GM18951 (cell line): ENCODE measurements around the gene ZNF157.
"Not testable (repeated sequence)": the region's sequence is repeated elsewhere in the genome, so short reads cannot be mapped to it uniquely, and the experiment has no call there.

Experiments
- POLR2A ChIP-seq: IDR thresholded peaks from 4 replicates; pipeline ENCODE4 v1.6.1; 2011; ENCODE audit warnings: mild to moderate bottlenecking; ENCODE audit not compliant: insufficient read length, insufficient read depth; ENCODE audit errors: extremely low read depth
- in situ Hi-C: fragments of 300-500 bp; cut with MboI; formaldehyde crosslinking; loops from one replicate; pipeline ENCODE4 v1.12.0; 2022; ENCODE audit warnings: low sequenced_read_pairs, mixed read lengths, inconsistent platforms; ENCODE audit not compliant: unreplicated experiment

Gene ZNF157

GRCh38 chrX:47370278-47370677 lies at the start of gene ZNF157:
ZNF157 (plus strand) TSS chrX:47370578; CDS start chrX:47370669, 91 bp downstream.
- in situ Hi-C loops = no loop called here
- TF ChIP-seq POLR2A = no peak

- in situ Hi-C loops = no loop called here
- no peak for TF ChIP-seq POLR2A
Measured at GRCh38 chrX:47321386-47321785, 49.0 kb upstream of the ZNF157 start.

- in situ Hi-C loops = no loop called here
- no peak for TF ChIP-seq POLR2A
Measured at GRCh38 chrX:47321823-47322371, 48.5 kb upstream of the ZNF157 start.

GRCh38 chrX:47327902-47328301 lies 42.5 kb upstream of the ZNF157 start:
- in situ Hi-C loops = no loop called here

GRCh38 chrX:47332729-47333128 lies 37.6 kb upstream of the ZNF157 start:
- in situ Hi-C loops = not testable (repeated sequence)

More at GRCh38 chrX:47327902-47328301, 42.5 kb upstream of the ZNF157 start:
- no peak for TF ChIP-seq POLR2A

- in situ Hi-C loops = no loop called here
- TF ChIP-seq POLR2A = no peak
Measured at GRCh38 chrX:47351706-47352105, 18.7 kb upstream of the ZNF157 start.

- TF ChIP-seq POLR2A = no peak
- in situ Hi-C loops = no loop called here
Measured at GRCh38 chrX:47358387-47359065, 11.9 kb upstream of the ZNF157 start.

- in situ Hi-C loops = no loop called here
- TF ChIP-seq POLR2A = no peak
Measured at GRCh38 chrX:47360423-47361179, 9.8 kb upstream of the ZNF157 start.

- in situ Hi-C loops = no loop called here
- no peak for TF ChIP-seq POLR2A
Measured at GRCh38 chrX:47361538-47362511, 8.6 kb upstream of the ZNF157 start.

- no peak for TF ChIP-seq POLR2A
- in situ Hi-C loops = no loop called here
Measured at GRCh38 chrX:47366041-47366722, 4.2 kb upstream of the ZNF157 start.

- TF ChIP-seq POLR2A = no peak
- in situ Hi-C loops = no loop called here
Measured at GRCh38 chrX:47373198-47373597, 2.8 kb downstream of the ZNF157 start.

- in situ Hi-C loops = no loop called here
- no peak for TF ChIP-seq POLR2A
Measured at GRCh38 chrX:47380268-47380667, 9.9 kb downstream of the ZNF157 start.

GRCh38 chrX:47380837-47381236 lies 10.5 kb downstream of the ZNF157 start:
- in situ Hi-C loops = not testable (repeated sequence)
